Activated T-cell treated with anti-CD3 and anti-CD28 coated beads, Interleukin-2, amount 50 U/mL, for 72 hours (primary cell): Measurements from ENCODE around the gene KIAA0319L. TPM values are rescaled to one million over a fixed set of nuclear protein-coding genes. Genes with fewer than 3 reads are reported as not detected.

Experiments
- ATAC-seq, 2 donors: fragments of 150-1000 bp; cut with Tn5 transposase; replicated peaks in 1 of 2; 2 replicates each; pipeline ENCODE4 v1.10.0; 2021; ENCODE audit warnings: moderate library complexity in 2 of 2, mild to moderate bottlenecking in 1 of 2
- DNase-seq, 2 donors: peaks; one replicate each; pipeline ENCODE4 v3.0.0; 2021 to 2022; ENCODE audit warnings: mixed read lengths in 1 of 2
- H3K27ac Mint-ChIP-seq: one replicate; pipeline ENCODE4 v1.8.0; 2022; ENCODE audit warnings: mild to moderate bottlenecking, moderate library complexity, mixed read lengths
- H3K27me3 Mint-ChIP-seq: one replicate; pipeline ENCODE4 v1.8.0; 2022; ENCODE audit warnings: low read depth, mixed read lengths
- H3K36me3 Mint-ChIP-seq, 2 donors: one replicate each; pipeline ENCODE4 v1.8.0; 2022; ENCODE audit warnings: mixed read lengths in 2 of 2, mild to moderate bottlenecking in 1 of 2; ENCODE audit not compliant: insufficient read depth in 2 of 2
- H3K4me1 Mint-ChIP-seq: one replicate; pipeline ENCODE4 v1.8.0; 2022; ENCODE audit warnings: low read depth, mixed read lengths
- H3K4me3 Mint-ChIP-seq, 2 donors: one replicate each; pipeline ENCODE4 v1.8.0; 2022; ENCODE audit warnings: mild to moderate bottlenecking in 2 of 2, mixed read lengths in 2 of 2, moderate library complexity in 2 of 2
- H3K9me3 Mint-ChIP-seq, 2 donors: one replicate each; pipeline ENCODE4 v1.8.0; 2022; ENCODE audit warnings: mixed read lengths in 2 of 2
- total RNA-seq, 2 donors: library from RNA; stranded (reverse); gene quantifications; one replicate each; pipeline ENCODE4 v1.2.3, GENCODE V29; 2022

KIAA0319L gene
- total RNA-seq, 2 donors from 2014 or later = 44.3 to 60.9 TPM

DNA sequence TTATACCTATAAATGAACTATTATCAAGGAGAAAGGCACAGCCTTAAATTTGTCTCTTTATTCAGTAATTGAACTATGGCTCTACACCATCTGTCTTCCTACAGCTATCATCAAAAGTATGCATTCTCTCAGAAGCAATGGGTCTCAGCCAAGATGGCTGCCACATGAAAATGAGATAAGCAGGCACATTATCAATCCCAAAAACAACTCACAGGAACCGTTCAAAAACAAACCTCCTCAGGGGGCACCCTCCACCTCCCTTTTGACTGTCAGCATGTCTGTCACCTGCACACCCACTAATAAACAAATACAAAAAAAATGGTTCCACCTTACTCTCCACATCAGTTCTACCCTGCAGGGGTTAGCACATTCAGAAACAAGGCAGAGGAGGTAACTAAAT is 23.6 kb downstream of the KIAA0319L start:
- Mint-ChIP-seq H3K27ac (no peak overlapping the region), H3K9me3 (peaks cover 4 to 7% of the 10 kb centered on the region in 2 donors), H3K4me1 (peaks cover 39% of the 10 kb centered on the region), H3K36me3 (peaks cover 10 to 16% of the 10 kb centered on the region in 2 donors), H3K4me3 (no peak overlapping the region), H3K27me3 (no peaks in the 10 kb centered on the region)
- DNase-seq (no peak), ATAC-seq (no peak)

DNA sequence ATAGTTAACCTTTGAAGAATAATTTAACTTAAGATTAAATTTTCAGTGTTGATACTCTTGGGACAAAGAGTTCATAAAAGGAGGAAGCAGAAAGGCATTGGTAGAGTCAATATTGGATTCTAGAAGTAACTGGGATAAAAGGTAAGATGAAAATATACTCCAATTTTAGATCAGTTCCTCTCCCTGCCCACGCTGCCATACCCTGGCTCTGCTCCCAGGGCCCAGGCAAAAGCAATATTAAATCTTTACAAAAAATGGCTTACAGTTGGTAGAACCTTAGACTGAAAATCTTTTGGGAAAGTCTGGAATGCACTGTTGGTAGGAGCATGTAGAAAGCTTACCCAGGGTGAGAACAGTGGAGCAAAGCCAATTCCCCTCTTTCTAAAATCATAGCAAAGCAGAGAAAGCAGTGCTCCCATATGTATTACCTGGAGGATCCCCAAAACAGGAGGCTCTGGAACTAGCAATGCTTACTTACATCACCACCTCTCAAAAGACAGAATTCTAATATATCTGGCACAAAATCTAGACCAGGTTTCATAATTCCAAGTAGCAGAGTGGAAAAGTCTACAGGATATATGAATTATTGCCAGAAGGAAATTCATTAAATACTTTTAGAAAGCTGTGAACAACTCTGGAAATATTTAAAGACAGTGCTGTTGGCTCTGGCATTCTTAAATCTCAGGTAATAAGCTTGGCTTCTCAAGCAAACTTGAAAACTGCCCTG is 24.5 kb downstream of the KIAA0319L start:
- ATAC-seq (no peak), DNase-seq (no peak)
- peaks cover 29% of the 10 kb centered on the region for H3K4me1 Mint-ChIP-seq
- no peak overlapping the region for H3K4me3 Mint-ChIP-seq
- peaks cover 4 to 9% of the 10 kb centered on the region in 2 donors for H3K9me3 Mint-ChIP-seq
- peaks cover 11 to 16% of the 10 kb centered on the region in 2 donors for H3K36me3 Mint-ChIP-seq
- H3K27ac Mint-ChIP-seq = no peak overlapping the region
- H3K27me3 Mint-ChIP-seq = no peaks in the 10 kb centered on the region

DNA sequence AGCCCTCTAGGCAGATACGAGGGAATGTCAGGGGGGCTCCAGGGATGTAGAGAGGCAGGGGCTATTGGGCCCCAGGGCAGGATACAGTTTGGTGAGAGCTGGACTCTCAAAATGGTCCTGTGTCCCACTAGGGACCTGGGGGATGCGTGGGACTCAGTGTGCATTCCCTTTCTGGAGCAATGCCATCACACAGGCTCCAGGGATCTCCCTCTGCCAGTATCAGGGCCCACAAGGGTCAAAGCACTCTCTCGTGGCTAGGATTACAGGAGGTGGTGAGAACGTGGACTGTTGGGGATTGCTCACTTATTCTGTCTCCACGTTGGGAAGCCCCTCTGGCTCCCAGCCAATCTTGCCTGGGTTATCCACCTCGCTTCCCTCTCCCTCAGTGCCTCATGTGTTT is 25.8 kb downstream of the KIAA0319L start:
- Mint-ChIP-seq H3K4me1 (peaks cover 16% of the 10 kb centered on the region), H3K4me3 (no peak overlapping the region), H3K27me3 (no peaks in the 10 kb centered on the region), H3K9me3 (peaks cover 7 to 13% of the 10 kb centered on the region in 2 donors), H3K36me3 (peaks cover 14 to 23% of the 10 kb centered on the region in 2 donors), H3K27ac (no peak overlapping the region)
- ATAC-seq = no peak
- DNase-seq = no peak

DNA sequence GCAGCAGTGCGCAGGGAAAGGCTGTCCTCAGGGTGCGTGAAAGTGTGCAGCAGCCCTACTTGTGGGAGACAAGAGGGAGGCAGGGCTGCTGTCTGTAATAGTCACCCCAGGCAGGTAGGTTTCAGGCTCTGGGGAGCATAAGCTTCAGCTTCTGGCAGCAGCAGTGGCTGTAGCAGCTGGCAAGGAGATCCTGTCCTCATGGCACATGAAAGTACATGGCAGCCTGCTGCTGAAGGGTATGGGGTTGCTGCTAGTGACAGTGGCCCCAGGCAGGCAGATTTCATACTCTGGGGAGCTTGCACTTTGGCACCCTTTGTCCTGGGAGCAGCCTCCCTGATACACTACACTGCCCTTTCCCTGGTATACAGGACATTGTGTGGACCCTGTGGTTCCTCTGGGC is 26.3 kb downstream of the KIAA0319L start:
- ATAC-seq (no peak), DNase-seq (no peak)
- H3K27ac Mint-ChIP-seq = no peak overlapping the region
- peaks cover 14 to 23% of the 10 kb centered on the region in 2 donors for H3K36me3 Mint-ChIP-seq
- H3K4me1 Mint-ChIP-seq = peaks cover 14% of the 10 kb centered on the region
- no peaks in the 10 kb centered on the region for H3K27me3 Mint-ChIP-seq
- peaks cover 7 to 13% of the 10 kb centered on the region in 2 donors for H3K9me3 Mint-ChIP-seq
- H3K4me3 Mint-ChIP-seq = no peak overlapping the region

DNA sequence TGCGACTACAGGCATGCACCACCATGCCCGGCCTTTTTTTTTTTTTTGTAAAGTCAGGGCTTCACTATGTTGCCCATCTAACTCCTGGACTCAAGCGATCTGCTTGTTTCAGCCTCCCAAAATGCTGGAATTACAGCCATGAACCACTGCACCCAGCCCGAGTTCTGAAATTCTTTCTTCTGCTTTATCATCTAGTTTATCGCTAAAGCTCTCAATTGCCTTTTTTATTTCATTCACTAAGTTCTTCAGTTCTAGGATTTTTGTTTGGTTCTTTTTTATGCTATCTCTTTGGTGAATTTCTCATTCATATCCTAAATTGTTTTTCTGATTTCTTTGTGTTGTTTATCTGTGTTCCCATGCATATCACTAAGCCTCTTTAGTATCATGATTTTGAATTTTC is 27.0 kb downstream of the KIAA0319L start:
- Mint-ChIP-seq H3K9me3 (peaks cover 7 to 13% of the 10 kb centered on the region in 2 donors), H3K27me3 (no peaks in the 10 kb centered on the region), H3K36me3 (peaks cover 17 to 23% of the 10 kb centered on the region in 2 donors), H3K27ac (peak overlapping the region; percentile 8), H3K4me1 (peaks cover 6% of the 10 kb centered on the region), H3K4me3 (no peak overlapping the region)
- no peak for ATAC-seq
- no peak for DNase-seq

DNA sequence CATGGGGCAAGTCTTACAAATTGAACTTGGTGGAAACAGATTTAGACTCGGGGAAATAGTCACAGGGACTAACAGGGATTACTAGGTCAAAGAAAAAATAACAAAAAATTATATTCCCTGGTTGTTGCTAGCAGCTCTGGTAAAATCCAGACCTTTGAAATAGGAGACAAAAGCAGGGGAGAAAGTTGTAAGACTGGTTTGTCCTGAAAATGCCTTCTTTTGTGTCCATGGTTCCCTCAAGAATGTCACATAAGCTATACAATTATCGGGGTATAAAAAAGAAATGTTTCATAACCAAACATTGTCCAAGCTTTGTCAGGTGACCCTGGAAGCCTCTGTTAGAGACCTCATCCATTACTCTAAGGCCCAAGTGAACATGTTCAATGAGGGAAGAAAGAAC is 33.1 kb downstream of the KIAA0319L start:
- DNase-seq (no peak), ATAC-seq (no peak)
- Mint-ChIP-seq H3K4me1 (peaks cover 8% of the 10 kb centered on the region), H3K36me3 (peaks cover 12 to 15% of the 10 kb centered on the region in 2 donors), H3K27ac (no peak overlapping the region), H3K27me3 (no peaks in the 10 kb centered on the region), H3K9me3 (peaks cover 2 to 13% of the 10 kb centered on the region in 2 donors), H3K4me3 (no peak overlapping the region)

DNA sequence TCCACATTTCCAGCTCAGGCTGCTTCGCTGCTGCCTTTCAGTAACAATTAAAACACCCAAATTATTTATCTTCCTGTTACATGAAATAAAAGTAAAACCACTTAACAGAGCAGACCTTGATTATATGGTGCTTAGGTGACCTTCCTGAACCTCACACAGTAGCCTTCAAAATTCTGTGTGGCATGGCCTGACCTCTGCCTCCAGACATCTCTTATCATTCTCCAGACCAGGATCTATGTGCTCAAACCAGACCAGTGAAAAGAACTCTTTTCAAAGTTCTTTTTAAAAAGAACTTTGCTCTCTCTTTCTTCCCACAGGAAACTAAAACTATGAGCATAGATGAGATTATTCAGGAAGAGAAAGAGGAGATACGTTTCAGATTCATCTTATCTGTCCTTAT is 37.8 kb downstream of the KIAA0319L start:
- ATAC-seq (no peak), DNase-seq (no peak)
- Mint-ChIP-seq H3K4me3 (no peak overlapping the region), H3K4me1 (peaks cover 15% of the 10 kb centered on the region), H3K36me3 (peaks cover 31 to 32% of the 10 kb centered on the region in 2 donors), H3K9me3 (peaks cover 17 to 22% of the 10 kb centered on the region in 2 donors), H3K27ac (no peak overlapping the region), H3K27me3 (no peaks in the 10 kb centered on the region)

DNA sequence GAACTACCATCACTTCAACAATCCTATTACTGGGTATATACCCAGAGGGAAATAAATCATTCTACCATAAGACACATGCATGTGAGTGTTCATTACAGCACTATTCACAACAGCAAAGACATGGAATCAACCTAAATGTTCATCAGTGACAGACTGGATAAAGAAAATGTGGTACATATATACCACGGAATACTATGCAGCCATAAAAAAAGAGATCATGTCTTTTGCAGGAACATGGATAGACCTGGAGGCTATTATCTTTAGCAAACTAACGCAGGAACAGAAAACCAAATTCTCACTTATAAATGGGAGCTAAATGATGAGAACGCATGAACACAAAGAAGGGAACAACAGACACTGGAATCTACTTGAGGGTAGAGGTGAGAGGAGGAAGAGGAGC is 39.0 kb downstream of the KIAA0319L start:
- DNase-seq (no peak), ATAC-seq (no peak)
- Mint-ChIP-seq H3K27me3 (no peaks in the 10 kb centered on the region), H3K36me3 (peaks cover 26 to 30% of the 10 kb centered on the region in 2 donors), H3K4me3 (no peak overlapping the region), H3K4me1 (peaks cover 15% of the 10 kb centered on the region), H3K27ac (no peak overlapping the region), H3K9me3 (peaks cover 17 to 20% of the 10 kb centered on the region in 2 donors)

DNA sequence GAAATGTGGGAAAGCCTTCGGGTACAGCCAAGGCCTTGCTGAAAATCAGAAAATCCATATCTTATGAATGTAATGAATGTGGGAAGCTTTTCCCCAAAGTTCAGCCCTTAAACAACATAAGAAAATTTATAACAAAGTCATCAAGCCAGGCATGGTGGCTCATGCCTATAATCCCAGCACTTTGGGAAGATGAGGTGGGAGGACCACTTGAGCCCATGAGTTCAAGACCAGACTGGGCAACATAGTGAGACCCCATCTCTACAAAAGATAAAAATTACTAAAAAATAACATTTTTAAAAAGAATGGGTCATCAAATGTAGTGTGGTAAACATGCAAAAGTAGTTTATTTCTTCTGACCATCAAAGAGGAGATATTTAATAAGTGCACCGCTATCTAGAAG is 45.9 kb downstream of the KIAA0319L start:
- Mint-ChIP-seq H3K4me1 (peaks cover 46% of the 10 kb centered on the region), H3K4me3 (no peak overlapping the region), H3K27me3 (no peaks in the 10 kb centered on the region), H3K27ac (no peak overlapping the region), H3K36me3 (peaks cover 13 to 17% of the 10 kb centered on the region in 2 donors), H3K9me3 (peaks cover 4 to 8% of the 10 kb centered on the region in 2 donors)
- ATAC-seq (no peak), DNase-seq (no peak)

DNA sequence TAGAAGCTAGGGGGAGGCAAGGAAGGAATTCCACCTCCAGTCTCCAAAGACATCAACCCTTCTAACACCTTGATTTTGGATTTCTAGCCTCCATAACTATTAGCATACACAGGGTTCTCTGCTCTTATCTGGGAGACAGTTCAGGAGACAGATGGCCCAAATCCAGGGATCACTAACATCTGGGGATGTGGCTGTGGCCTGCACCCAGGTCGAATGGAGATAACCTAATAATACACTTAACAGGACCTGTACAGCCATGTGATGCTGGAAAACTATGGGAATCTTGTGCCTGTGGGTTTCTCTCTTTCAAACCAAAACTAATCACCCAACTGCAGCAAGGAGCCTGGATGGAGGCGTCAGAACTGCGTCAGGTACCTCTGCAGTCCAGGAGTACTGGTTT is 47.6 kb downstream of the KIAA0319L start:
- H3K36me3 Mint-ChIP-seq = peaks cover 0 to 4% of the 10 kb centered on the region in 2 donors
- H3K4me1 Mint-ChIP-seq = peaks cover 58% of the 10 kb centered on the region
- H3K9me3 Mint-ChIP-seq = no peaks in the 10 kb centered on the region
- no peaks in the 10 kb centered on the region for H3K27me3 Mint-ChIP-seq
- no peak overlapping the region for H3K4me3 Mint-ChIP-seq
- H3K27ac Mint-ChIP-seq = no peak overlapping the region
- no peak for ATAC-seq
- DNase-seq = no peak

DNA sequence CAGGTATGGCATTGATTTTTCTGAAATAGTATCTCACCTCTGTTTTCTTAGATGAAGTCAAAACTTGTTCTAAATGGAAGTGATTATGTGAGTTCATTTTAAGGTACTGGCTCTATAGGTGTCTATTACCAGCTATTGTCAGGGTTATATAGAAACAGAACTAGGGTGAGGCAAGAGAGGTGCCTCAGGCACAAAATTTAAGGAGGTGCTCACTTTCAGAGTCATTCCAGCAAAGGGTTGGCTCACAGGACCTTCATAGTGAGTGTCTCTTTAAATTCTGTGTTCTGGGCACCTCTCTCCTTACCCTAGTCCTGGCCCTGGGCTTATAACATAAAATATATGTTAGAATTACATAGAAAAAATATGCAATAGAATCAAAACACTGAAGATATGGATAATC is 49.3 kb downstream of the KIAA0319L start:
- Mint-ChIP-seq H3K9me3 (no peaks in the 10 kb centered on the region), H3K4me1 (peaks cover 58% of the 10 kb centered on the region), H3K36me3 (peaks cover 0 to 7% of the 10 kb centered on the region in 2 donors), H3K27me3 (no peaks in the 10 kb centered on the region), H3K27ac (no peak overlapping the region), H3K4me3 (peak overlapping the region in 1 of 2 donors; percentile 7)
- ATAC-seq (no peak), DNase-seq (no peak)

DNA sequence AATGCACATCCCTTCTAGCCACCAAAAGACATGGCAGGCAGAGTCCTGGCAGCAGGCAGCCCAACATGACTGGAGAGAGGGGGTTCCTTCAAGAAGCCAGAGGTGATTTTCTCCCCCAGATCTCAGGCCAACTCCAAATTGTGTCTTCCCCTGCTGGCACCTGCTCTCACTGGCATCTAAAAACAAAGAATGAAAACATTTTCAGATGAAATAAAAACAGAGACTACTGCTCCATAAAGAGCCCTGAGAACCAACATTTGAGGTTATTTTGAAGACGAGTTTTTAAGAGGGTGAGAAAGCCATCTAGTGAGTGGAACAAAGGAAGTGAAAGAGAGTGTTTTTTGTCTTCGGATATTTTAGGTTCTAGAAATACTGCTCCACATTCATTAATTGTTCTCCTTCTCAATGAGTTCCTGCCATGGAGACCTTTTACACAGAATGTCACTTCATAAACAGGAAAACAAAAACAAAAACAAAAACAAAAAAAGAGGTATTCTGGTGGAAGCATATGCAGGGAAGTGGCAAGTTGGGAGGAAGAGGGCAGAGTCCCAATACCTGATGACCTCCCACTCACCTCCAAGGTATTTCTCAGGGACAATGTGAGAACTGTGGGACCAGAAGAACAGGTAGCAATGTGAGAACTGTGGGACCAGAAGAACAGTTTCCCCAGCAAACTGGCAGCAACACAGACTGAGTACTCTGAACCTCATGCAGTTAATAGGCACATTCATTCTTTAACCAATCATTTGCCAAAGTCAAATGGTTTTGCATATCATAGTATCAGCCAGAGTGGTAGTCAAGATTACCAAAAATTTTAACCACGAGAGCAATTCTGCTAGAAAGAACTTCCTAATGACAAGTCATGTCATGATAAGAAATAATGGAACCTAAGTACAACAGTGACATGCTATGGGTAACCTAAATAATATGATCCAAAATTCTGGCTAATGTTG is 50.0 kb downstream of the KIAA0319L start:
- Mint-ChIP-seq H3K27me3 (no peaks in the 10 kb centered on the region), H3K27ac (peak overlapping the region; percentile 95), H3K9me3 (peaks cover 0 to 2% of the 10 kb centered on the region in 2 donors), H3K36me3 (peaks cover 4 to 7% of the 10 kb centered on the region in 2 donors), H3K4me1 (peaks cover 58% of the 10 kb centered on the region), H3K4me3 (peak overlapping the region; percentile 70 to 79)
- no peak for ATAC-seq
- DNase-seq = peak in 1 of 2 donors; percentile 4
